SU-DHL-6 (cell line): ENCODE data around the gene CGB2.

ENCODE experiments used
- EZH2phosphoT487 ChIP-seq: fragments of 200-600 bp; sonication (generic), shearing (Covaris generic); conservative IDR thresholded peaks from 2 replicates; pipeline ENCODE4 v1.6.1; 2018; ENCODE audit warnings: mild to moderate bottlenecking, antibody characterized with exemption, low read length, moderate library complexity, mixed read lengths
- TF ChIP-seq, protein P1 (sequence below): fragments of 200-600 bp; sonication (generic); IDR thresholded peaks from one replicate; pipeline ENCODE4 v1.5.1; 2017; ENCODE audit warnings: antibody characterized with exemption, mild to moderate bottlenecking, low read length, moderate library complexity; ENCODE audit not compliant: insufficient read depth, poor library complexity, severe bottlenecking

DNA sequence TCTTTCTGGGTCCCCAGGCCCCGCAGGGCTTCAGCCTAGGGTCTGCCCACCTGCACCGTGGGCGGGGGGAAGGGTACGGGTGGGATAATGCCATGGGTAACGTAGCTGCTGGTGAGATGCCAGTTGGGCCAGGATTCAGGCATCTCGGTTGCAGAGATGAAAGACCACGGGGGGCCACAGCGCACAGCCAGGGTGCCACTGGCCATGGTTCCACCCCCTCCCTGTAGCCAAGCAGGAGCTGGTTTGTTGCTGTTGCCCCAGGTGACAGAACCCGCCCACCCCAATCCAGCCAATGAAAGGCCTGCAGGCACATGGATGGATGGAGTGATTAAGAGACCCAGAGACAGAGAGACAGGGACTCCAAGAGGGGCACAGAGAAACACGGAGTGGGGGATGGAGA lies 26.9 kb downstream of the CGB2 start:
- TF ChIP-seq, protein P1, sequence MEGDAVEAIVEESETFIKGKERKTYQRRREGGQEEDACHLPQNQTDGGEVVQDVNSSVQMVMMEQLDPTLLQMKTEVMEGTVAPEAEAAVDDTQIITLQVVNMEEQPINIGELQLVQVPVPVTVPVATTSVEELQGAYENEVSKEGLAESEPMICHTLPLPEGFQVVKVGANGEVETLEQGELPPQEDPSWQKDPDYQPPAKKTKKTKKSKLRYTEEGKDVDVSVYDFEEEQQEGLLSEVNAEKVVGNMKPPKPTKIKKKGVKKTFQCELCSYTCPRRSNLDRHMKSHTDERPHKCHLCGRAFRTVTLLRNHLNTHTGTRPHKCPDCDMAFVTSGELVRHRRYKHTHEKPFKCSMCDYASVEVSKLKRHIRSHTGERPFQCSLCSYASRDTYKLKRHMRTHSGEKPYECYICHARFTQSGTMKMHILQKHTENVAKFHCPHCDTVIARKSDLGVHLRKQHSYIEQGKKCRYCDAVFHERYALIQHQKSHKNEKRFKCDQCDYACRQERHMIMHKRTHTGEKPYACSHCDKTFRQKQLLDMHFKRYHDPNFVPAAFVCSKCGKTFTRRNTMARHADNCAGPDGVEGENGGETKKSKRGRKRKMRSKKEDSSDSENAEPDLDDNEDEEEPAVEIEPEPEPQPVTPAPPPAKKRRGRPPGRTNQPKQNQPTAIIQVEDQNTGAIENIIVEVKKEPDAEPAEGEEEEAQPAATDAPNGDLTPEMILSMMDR, result no peak
- TF ChIP-seq EZH2phosphoT487, result no peak
